Uterus (tissue), 2 donors: ENCODE data around the gene ADARB2.

Experiments
- POLR2A ChIP-seq, 2 donors: fragments of 450-650 bp; IDR thresholded peaks; one replicate each; pipeline ENCODE4 v1.6.1; 2016; ENCODE audit warnings: antibody characterized with exemption in 2 of 2, mild to moderate bottlenecking in 1 of 2, moderate library complexity in 1 of 2
- TF ChIP-seq, protein P1 (sequence below), 4 experiments: fragments of 200-600 bp in 2 of 4; fragments of 450-650 bp in 2 of 4; sonication (generic) in 2 of 4; IDR thresholded peaks; one replicate each; pipeline ENCODE4 v1.5.1; 2016 to 2019; ENCODE audit warnings: antibody characterized with exemption in 4 of 4, mild to moderate bottlenecking in 2 of 4, moderate library complexity in 1 of 4

DNA sequence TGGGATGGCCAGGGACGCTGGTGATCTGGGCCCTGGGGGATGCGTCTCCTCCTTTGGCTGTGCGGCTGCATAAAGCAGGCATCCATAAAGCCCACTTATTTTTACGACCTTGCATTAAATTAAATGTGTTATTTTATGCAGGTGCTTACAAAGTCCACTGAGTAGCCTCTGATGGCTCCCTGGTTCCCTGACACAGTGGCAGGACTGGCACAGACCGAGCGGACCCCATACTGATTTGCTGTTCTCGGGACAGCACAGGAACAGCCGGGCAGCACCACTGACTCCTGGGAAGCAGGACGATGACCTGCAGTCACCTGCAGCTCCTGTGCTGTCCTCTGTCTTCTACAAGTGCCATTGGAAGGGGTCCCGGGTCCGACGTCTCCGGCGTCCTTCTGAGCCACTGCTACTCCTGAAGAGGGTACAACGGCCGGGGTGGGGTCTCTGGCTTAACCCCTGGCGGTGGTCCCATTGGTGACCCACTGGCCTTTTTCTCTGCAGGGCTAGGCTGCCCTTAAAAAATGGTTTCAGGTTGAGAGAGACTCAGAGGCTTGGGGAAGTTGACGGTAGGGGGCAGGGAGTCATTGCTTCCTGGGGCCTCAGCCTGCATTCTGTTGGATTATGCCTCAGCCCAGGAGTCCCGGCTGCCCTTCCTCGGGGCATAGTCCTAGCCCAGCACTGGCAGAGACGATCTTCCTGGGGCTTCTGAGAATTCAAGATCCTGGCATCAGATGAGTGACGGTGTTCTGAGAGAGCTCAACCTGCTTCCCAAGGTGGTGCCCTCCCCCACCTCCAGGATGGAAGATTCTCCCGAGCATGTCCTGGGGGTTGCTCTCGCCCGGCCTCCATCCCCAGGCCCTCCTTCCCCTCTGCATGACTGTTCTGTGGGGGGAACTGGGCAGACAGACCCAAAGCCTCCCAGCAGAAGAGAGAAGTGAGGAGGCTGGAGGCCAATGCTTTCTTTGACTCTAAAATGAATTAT, 330.1 kb downstream of the ADARB2 start:
- TF ChIP-seq POLR2A (IDR thresholded peaks at IDR 0.05) = no peak
- TF ChIP-seq, protein P1, sequence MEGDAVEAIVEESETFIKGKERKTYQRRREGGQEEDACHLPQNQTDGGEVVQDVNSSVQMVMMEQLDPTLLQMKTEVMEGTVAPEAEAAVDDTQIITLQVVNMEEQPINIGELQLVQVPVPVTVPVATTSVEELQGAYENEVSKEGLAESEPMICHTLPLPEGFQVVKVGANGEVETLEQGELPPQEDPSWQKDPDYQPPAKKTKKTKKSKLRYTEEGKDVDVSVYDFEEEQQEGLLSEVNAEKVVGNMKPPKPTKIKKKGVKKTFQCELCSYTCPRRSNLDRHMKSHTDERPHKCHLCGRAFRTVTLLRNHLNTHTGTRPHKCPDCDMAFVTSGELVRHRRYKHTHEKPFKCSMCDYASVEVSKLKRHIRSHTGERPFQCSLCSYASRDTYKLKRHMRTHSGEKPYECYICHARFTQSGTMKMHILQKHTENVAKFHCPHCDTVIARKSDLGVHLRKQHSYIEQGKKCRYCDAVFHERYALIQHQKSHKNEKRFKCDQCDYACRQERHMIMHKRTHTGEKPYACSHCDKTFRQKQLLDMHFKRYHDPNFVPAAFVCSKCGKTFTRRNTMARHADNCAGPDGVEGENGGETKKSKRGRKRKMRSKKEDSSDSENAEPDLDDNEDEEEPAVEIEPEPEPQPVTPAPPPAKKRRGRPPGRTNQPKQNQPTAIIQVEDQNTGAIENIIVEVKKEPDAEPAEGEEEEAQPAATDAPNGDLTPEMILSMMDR (IDR thresholded peaks at IDR 0.05) = no peak
